GM12878 (cell line): Measurements from ENCODE around the gene RAB15. TPM values are rescaled to one million over a fixed set of nuclear protein-coding genes. Genes with fewer than 3 reads are reported as not detected.

Experiments
- ATAC-seq: fragments of 200-7000 bp; cut with Tn5 transposase; 3 replicates; pipeline ENCODE4 v1.9.1; 2020; ENCODE audit warnings: mild to moderate bottlenecking, moderate library complexity
- BruUV-seq: library from RNA; stranded (reverse); fragments of 400-500 nt; replicated peaks from 2 replicates; lab custom pipeline; 2021; lab: Mats Ljungman, UMichigan
- CTCF ChIA-PET: fragments of 300-600 bp; sonication (Branson Sonifier 250); formaldehyde crosslinking; extraction: SDS; loops from one replicate; lab custom pipeline; 2021; ENCODE audit warnings: inconsistent platforms; lab: Yijun Ruan, JAX
- POLR2A ChIA-PET: fragments of 350-600 bp; formaldehyde crosslinking; extraction: SDS; loops from one replicate; lab custom pipeline; 2021; ENCODE audit warnings: inconsistent platforms; lab: Charles Lee
- RAD21 ChIA-PET: fragments of 300-600 bp; sonication (Branson Sonifier 250); formaldehyde crosslinking; loops from one replicate; lab custom pipeline; 2023; ENCODE audit warnings: antibody characterized with exemption; ENCODE audit not compliant: unreplicated experiment; lab: Charles Lee
- SMC1A ChIA-PET: fragments of 300-600 bp; sonication (Branson Sonifier 250); formaldehyde crosslinking; loops from one replicate; lab custom pipeline; 2023; ENCODE audit not compliant: unreplicated experiment, uncharacterized antibody; lab: Charles Lee
- DNase-seq: peaks from one replicate; pipeline ENCODE4 v3.0.0-alpha.2; 2011; ENCODE audit warnings: low read depth, low spot score
- FAIRE-seq: peaks from 3 replicates; lab custom pipeline; 2011; peaks lifted over from hg19 to GRCh38; lab: Jason Lieb, UNC
- H2AFZ ChIP-seq: 2 replicates; pipeline ENCODE4 v1.6.0; 2011; ENCODE audit warnings: low read depth, low read length, control low read depth; ENCODE audit not compliant: control insufficient read depth
- H3K27ac ChIP-seq: 2 replicates; pipeline ENCODE4 v1.5.1; 2011; ENCODE audit warnings: control low read depth; ENCODE audit not compliant: control insufficient read depth, insufficient read depth
- H3K27me3 ChIP-seq, 2 experiments: replicated peaks in 1 of 2; 2 replicates each; pipeline versions ENCODE4 v1.6.0 to v1.6.1; 2011; ENCODE audit warnings: low read length in 1 of 2; ENCODE audit not compliant: control insufficient read depth in 2 of 2, insufficient read depth in 2 of 2
- H3K36me3 ChIP-seq, 2 experiments: 2 replicates each; pipeline ENCODE4 v1.5.1; 2011; ENCODE audit warnings: low read length in 1 of 2; ENCODE audit not compliant: control insufficient read depth in 2 of 2, insufficient read depth in 2 of 2
- H3K4me1 ChIP-seq: 2 replicates; pipeline ENCODE4 v1.6.1; 2011; ENCODE audit warnings: mild to moderate bottlenecking, low read length, moderate library complexity, mixed read lengths; ENCODE audit not compliant: control insufficient read depth, insufficient read depth
- H3K4me2 ChIP-seq: 2 replicates; pipeline ENCODE4 v1.6.0; 2011; ENCODE audit warnings: control low read depth; ENCODE audit not compliant: control insufficient read depth, insufficient read depth
- H3K4me3 ChIP-seq: fragments of 200-600 bp; sonication (generic); 2 replicates; pipeline ENCODE4 v1.5.1; 2016
- H3K79me2 ChIP-seq: 2 replicates; pipeline ENCODE4 v1.6.0; 2011; ENCODE audit warnings: low read length; ENCODE audit not compliant: control insufficient read depth, insufficient read depth
- H3K9ac ChIP-seq: 2 replicates; pipeline ENCODE4 v1.8.0; 2011; ENCODE audit warnings: low read length, control low read depth, mixed read lengths; ENCODE audit not compliant: control insufficient read depth, insufficient read depth
- H3K9me3 ChIP-seq: replicated peaks from 3 replicates; pipeline ENCODE4 v1.5.1; 2011; ENCODE audit warnings: mild to moderate bottlenecking, low read length; ENCODE audit not compliant: control insufficient read depth, insufficient read depth
- H4K20me1 ChIP-seq: 2 replicates; pipeline ENCODE4 v1.6.0; 2011; ENCODE audit not compliant: control insufficient read depth, insufficient read depth
- DPF2 ChIP-seq: fragments of 450-650 bp; IDR thresholded peaks from 2 replicates; pipeline ENCODE4 v1.6.1; 2017; ENCODE audit warnings: mild to moderate bottlenecking
- IKZF2 ChIP-seq, 2 experiments: fragments of 450-650 bp; IDR thresholded peaks; 2 replicates each; pipeline ENCODE4 v1.6.1; 2017; ENCODE audit warnings: mild to moderate bottlenecking in 2 of 2, moderate library complexity in 2 of 2
- RFX5 ChIP-seq: IDR thresholded peaks from 2 replicates; pipeline ENCODE4 v1.6.1; 2011; ENCODE audit warnings: low read depth, low read length, improper control_type of control experiment
- SIN3A ChIP-seq: IDR thresholded peaks from 2 replicates; pipeline ENCODE4 v1.6.1; 2012; ENCODE audit warnings: low read depth, low read length, improper control_type of control experiment
- SUZ12 ChIP-seq: fragments of 200-600 bp; sonication (generic); IDR thresholded peaks from one replicate; pipeline ENCODE4 v1.6.1; 2018; ENCODE audit warnings: antibody characterized with exemption, mild to moderate bottlenecking; ENCODE audit not compliant: unreplicated experiment
- WRNIP1 ChIP-seq: IDR thresholded peaks from 2 replicates; pipeline ENCODE4 v1.6.1; 2011; ENCODE audit warnings: low read depth, low read length, improper control_type of control experiment, borderline replicate concordance
- ZNF207 ChIP-seq: fragments of 450-650 bp; IDR thresholded peaks from 2 replicates; pipeline ENCODE4 v1.6.1; 2014; ENCODE audit warnings: antibody characterized with exemption, mild to moderate bottlenecking, borderline replicate concordance
- ZSCAN29 ChIP-seq: fragments of 450-650 bp; IDR thresholded peaks from 2 replicates; pipeline ENCODE4 v1.6.1; 2017; ENCODE audit warnings: mild to moderate bottlenecking, moderate library complexity
- WGBS: methylation state at CpG from one replicate; pipeline ENCODE4 v1.1.6; 2016; ENCODE audit warnings: low lambda C conversion rate; ENCODE audit not compliant: insufficient replicate concordance, insufficient coverage; ENCODE audit errors: missing lambda C conversion rate; 5-methylcytosine and 5-hydroxymethylcytosine counted together
- in situ Hi-C: fragments of 300-500 bp; cut with MboI; formaldehyde crosslinking; loops from 9 replicates; pipeline ENCODE4 v1.14.3; 2018; ENCODE audit warnings: mixed read lengths
- intact Hi-C: fragments of 100-400 bp; cut with micrococcal nuclease; formaldehyde crosslinking; loops from one replicate; pipeline ENCODE4 v1.14.2; 2022; ENCODE audit not compliant: unreplicated experiment
- polyA plus RNA-seq, 11 experiments: library from polyadenylated mRNA; depleted of rRNA in 4 of 11; unstranded in 6 of 11; stranded (reverse) in 5 of 11; fragments of >200 nt; fragmentation: Nextera tagmentation in 4 of 11; fragmentation: Illumina TruSeq in 1 of 11; extraction: Ambion mirVana in 4 of 11; extraction: Trizol in 1 of 11; gene quantifications; 1 replicate in 1 of 11; 2 replicates in 10 of 11; pipeline versions ENCODE4 v1.2.1 to v1.2.3, GENCODE V29; 2011 to 2016; ENCODE audit warnings: inconsistent platforms in 2 of 11, missing spikeins in 2 of 11, low read depth in 1 of 11
- total RNA-seq, 4 experiments: library from RNA; depleted of rRNA in 3 of 4; stranded (reverse); fragments of >200 nt in 3 of 4; fragmentation: Illumina TruSeq in 1 of 4; extraction: Trizol in 1 of 4; gene quantifications; 2 replicates each; pipeline versions ENCODE4 v1.2.1 to v1.2.3, GENCODE V29; 2013 to 2021
- TF ChIP-seq, protein P1 (sequence below): IDR thresholded peaks from 2 replicates; pipeline ENCODE4 v1.6.1; 2011; ENCODE audit warnings: low read depth, low read length, improper control_type of control experiment, borderline replicate concordance
- TF ChIP-seq, protein P2 (sequence below): IDR thresholded peaks from 2 replicates; pipeline ENCODE4 v1.6.1; 2011; ENCODE audit warnings: low read depth, mild to moderate bottlenecking, low read length, moderate library complexity, borderline replicate concordance; ENCODE audit errors: extremely low read depth

The RAB15 gene
- total and polyA plus RNA-seq, 10 of the 15 experiments (the other 5 are each of a cell fraction or from before 2014, with no cell fraction given), result 0.32 to 3.9 (median 2.1) TPM

DNA sequence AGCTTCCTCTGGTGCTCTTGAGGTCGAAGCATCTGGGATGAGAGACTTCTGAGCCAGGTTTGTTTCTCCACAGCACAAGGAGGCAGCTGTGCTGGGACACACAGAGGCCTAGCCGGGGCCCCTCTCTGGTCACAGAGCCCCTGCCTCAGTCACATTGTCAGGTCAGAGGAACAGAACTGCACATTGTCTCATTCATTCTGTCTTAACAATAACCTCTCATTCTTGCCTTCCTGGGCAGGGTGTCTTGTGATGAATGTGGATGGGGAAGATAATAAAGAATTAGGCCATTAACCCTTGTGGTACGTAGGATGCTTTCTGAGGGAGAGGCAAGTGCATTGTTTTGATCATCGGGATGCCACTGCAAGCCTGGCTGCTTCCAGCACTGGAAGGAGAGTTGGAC is 44.3 kb upstream of the RAB15 start:
- BruUV-seq, result no TSS peak
- intact Hi-C loops, result no loop called here

DNA sequence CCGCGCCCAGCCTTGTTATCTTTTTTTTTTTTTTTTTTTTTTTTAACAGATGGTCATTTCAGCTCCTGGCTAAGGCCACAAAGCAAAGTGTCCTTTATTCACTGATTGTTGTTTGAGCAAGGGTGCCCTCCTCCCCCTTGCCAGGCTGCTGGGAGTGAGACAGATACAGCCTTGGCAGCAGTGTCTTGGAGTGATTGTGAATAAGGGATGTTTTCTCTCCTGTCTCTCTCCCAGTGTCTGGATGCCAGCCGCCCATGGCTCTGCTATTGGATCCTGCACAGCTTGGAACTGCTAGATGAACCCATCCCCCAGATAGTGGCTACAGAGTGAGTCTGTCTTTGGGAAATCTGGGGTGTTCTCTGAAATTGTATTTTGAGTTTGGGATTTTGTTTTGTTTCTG is 43.3 kb upstream of the RAB15 start:
- no peak overlapping the region for H2AFZ ChIP-seq
- POLR2A ChIA-PET, result interaction anchor here (0.6 to 0.7 kb wide), 2 partner anchors 280 to 577 kb away, joined by 3 to 5 read pairs; no protein-coding TSS in a partner anchor
- CTCF ChIA-PET, result interaction anchor here (1.0 kb wide), 1 partner anchor 19 kb away, joined by 3 read pairs; no protein-coding TSS in a partner anchor
- no peaks in the 10 kb centered on the region for H3K27me3 ChIP-seq
- FAIRE-seq (no peak), DNase-seq (no peak), ATAC-seq (no peak)
- peaks cover 0 to 7% of the 10 kb centered on the region in 2 experiments; a peak in 3 of 4 replicates for H3K36me3 ChIP-seq
- H3K9me3 ChIP-seq, result no peaks in the 10 kb centered on the region
- SMC1A ChIA-PET, result interaction anchor here (1.2 kb wide), 1 partner anchor 31 kb away, joined by 3 read pairs; no protein-coding TSS in a partner anchor
- no peak overlapping the region for H3K4me3 ChIP-seq
- no peak overlapping the region for H3K9ac ChIP-seq
- WGBS, result 97% methylated on average over 3 of the region's 3 CpGs
- BruUV-seq, result no TSS peak
- intact Hi-C loops, result no loop called here
- RAD21 ChIA-PET, result no interaction called here
- H3K27ac ChIP-seq, result no peak overlapping the region
- no peak overlapping the region for H3K4me2 ChIP-seq
- H3K79me2 ChIP-seq, result no peaks in the 10 kb centered on the region
- no peak for TF ChIP-seq RFX5
- in situ Hi-C loops, result no loop called here
- H4K20me1 ChIP-seq, result no peaks in the 10 kb centered on the region
- H3K4me1 ChIP-seq, result no peaks in the 10 kb centered on the region

More for the DNA sequence above, 44.3 kb upstream of the RAB15 start:
- ChIA-PET RAD21 (no interaction called here), POLR2A (no interaction called here), SMC1A (interaction anchor here (1.2 kb wide), 1 partner anchor 32 kb away, joined by 3 read pairs; no protein-coding TSS in a partner anchor), CTCF (interaction anchor here (0.6 to 1.2 kb wide), 3 partner anchors 20 to 30 kb away, joined by 3 read pairs; partner anchors contain the start of gene FNTB)
- ATAC-seq (no peak), DNase-seq (no peak), FAIRE-seq (no peak)
- Histone ChIP-seq H3K36me3 (peaks cover 0 to 6% of the 10 kb centered on the region in 2 experiments; a peak in 3 of 4 replicates), H3K27me3 (no peaks in the 10 kb centered on the region), H3K9me3 (no peaks in the 10 kb centered on the region), H4K20me1 (no peaks in the 10 kb centered on the region), H3K79me2 (no peaks in the 10 kb centered on the region), H3K4me1 (no peaks in the 10 kb centered on the region), H3K27ac (no peak overlapping the region), H3K4me3 (no peak overlapping the region), H3K4me2 (no peak overlapping the region), H3K9ac (no peak overlapping the region), H2AFZ (no peak overlapping the region)
- WGBS, result 86% methylated on average over 4 of the region's 4 CpGs
- in situ Hi-C loops, result no loop called here
- TF ChIP-seq ZSCAN29 (no peak), WRNIP1 (no peak), IKZF2 (IDR thresholded peaks at IDR 0.05) (no peak), DPF2 (no peak), SIN3A (no peak), SUZ12 (no peak), ZNF207 (no peak)
- TF ChIP-seq, protein P1, sequence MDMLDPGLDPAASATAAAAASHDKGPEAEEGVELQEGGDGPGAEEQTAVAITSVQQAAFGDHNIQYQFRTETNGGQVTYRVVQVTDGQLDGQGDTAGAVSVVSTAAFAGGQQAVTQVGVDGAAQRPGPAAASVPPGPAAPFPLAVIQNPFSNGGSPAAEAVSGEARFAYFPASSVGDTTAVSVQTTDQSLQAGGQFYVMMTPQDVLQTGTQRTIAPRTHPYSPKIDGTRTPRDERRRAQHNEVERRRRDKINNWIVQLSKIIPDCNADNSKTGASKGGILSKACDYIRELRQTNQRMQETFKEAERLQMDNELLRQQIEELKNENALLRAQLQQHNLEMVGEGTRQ, result no peak
- TF ChIP-seq, protein P2, sequence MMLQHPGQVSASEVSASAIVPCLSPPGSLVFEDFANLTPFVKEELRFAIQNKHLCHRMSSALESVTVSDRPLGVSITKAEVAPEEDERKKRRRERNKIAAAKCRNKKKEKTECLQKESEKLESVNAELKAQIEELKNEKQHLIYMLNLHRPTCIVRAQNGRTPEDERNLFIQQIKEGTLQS, result no peak
